ENCODE results near the gene CRABP2. TPM values are rescaled to one million over a fixed set of nuclear protein-coding genes. Genes with fewer than 3 reads are reported as not detected.

The CRABP2 gene
- total and polyA plus RNA-seq, 2 donors (not counting 3 experiments of a cell fraction or from before 2014, with no cell fraction given): 0.32 to 1.0 TPM

DNA sequence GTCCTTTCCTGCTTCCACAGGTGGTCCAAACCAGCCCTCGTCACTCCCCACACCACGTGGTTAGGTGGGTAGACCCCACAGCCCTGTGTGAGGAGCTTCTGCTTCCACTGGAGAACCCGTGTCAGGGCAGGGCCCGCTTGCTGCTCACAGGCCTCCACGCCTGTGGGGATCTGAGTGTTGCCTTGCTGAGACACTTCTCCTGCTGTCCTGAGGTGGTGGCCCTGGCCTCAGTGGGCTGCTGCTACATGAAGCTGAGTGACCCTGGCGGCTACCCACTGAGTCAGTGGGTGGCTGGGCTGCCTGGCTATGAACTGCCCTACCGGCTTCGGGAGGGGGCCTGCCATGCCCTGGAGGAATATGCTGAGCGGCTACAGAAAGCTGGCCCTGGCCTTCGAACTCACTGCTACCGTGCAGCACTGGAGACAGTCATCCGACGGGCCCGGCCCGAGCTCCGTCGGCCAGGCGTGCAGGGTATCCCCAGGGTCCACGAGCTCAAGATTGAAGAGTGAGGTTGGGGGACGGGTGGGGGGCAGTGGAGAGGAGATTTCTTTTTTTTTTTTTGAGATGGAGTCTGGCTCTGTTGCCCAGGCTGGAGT lies 28.7 kb upstream of the CRABP2 start:
- peaks cover 0 to 12% of the 10 kb centered on the region in 2 experiments for H3K36me3 ChIP-seq (ENCODE audit: control insufficient read depth in 2 of 2, extremely low read depth in 1 of 2, insufficient read depth in 2 of 2, low read length in 2 of 2)
- H3K79me2 ChIP-seq (ENCODE audit: control insufficient read depth, insufficient read depth, low read length): no peaks in the 10 kb centered on the region
- H3K9me1 ChIP-seq (replicated peaks; ENCODE audit: control insufficient read depth, extremely low read depth, insufficient read depth, low read length): no peaks in the 10 kb centered on the region
- intact Hi-C loops (cut with micrococcal nuclease): no loop called here
- H3K9ac ChIP-seq (replicated peaks; ENCODE audit: extremely low read depth, insufficient read depth, low read length): no peak overlapping the region
- no peak overlapping the region for H3K4me2 ChIP-seq (ENCODE audit: insufficient read depth, low read length)
- H3K4me1 ChIP-seq (ENCODE audit: control insufficient read depth, extremely low read depth, insufficient read depth, low read length): peaks cover 3% of the 10 kb centered on the region
- no peaks in the 10 kb centered on the region for H3K9me3 ChIP-seq (replicated peaks; ENCODE audit: control insufficient read depth, insufficient read depth, low read length)
- no peaks in the 10 kb centered on the region for H3K27me3 ChIP-seq (ENCODE audit: control insufficient read depth in 2 of 2, insufficient read depth in 2 of 2, low read length in 2 of 2)
- ChIA-PET CTCF (interaction anchor here (0.8 to 1.4 kb wide), 3 partner anchors 12 to 44 kb away, joined by 3 read pairs; no protein-coding TSS in a partner anchor), POLR2A (interaction anchor here (0.6 kb wide), 1 partner anchor 17 kb away, joined by 8 read pairs; no protein-coding TSS in a partner anchor)
- no peak for DNase-seq (ENCODE audit: low read depth, low spot score)
- TF ChIP-seq JUN (IDR thresholded peaks at IDR 0.05; ENCODE audit: borderline replicate concordance, insufficient read depth, insufficient read length, low read depth) (no peak), POLR2AphosphoS5 (IDR thresholded peaks at IDR 0.05; ENCODE audit: insufficient read depth, low read depth, low read length) (no peak), POLR2A (IDR thresholded peaks at IDR 0.05; ENCODE audit: low read depth, low read length) (no peak)
- dilution Hi-C loops (cut with MboI; ENCODE audit: extremely low pct_ligation_motif_present, low sequenced_read_pairs): no loop called here
- H4K20me1 ChIP-seq (replicated peaks; ENCODE audit: control insufficient read depth, extremely low read depth, insufficient read depth, low read length): no peaks in the 10 kb centered on the region
- H3K4me3 ChIP-seq (replicated peaks in 1 of 3; ENCODE audit: insufficient read depth in 1 of 3, low read depth in 1 of 3, low read length in 3 of 3): no peak overlapping the region
- no peak for FAIRE-seq
- H2AFZ ChIP-seq (ENCODE audit: low read depth, low read length): no peak overlapping the region
- H3K27ac ChIP-seq (ENCODE audit: insufficient read depth, low read depth, low read length): no peak overlapping the region
- BruUV-seq (replicated peaks): no TSS peak

DNA sequence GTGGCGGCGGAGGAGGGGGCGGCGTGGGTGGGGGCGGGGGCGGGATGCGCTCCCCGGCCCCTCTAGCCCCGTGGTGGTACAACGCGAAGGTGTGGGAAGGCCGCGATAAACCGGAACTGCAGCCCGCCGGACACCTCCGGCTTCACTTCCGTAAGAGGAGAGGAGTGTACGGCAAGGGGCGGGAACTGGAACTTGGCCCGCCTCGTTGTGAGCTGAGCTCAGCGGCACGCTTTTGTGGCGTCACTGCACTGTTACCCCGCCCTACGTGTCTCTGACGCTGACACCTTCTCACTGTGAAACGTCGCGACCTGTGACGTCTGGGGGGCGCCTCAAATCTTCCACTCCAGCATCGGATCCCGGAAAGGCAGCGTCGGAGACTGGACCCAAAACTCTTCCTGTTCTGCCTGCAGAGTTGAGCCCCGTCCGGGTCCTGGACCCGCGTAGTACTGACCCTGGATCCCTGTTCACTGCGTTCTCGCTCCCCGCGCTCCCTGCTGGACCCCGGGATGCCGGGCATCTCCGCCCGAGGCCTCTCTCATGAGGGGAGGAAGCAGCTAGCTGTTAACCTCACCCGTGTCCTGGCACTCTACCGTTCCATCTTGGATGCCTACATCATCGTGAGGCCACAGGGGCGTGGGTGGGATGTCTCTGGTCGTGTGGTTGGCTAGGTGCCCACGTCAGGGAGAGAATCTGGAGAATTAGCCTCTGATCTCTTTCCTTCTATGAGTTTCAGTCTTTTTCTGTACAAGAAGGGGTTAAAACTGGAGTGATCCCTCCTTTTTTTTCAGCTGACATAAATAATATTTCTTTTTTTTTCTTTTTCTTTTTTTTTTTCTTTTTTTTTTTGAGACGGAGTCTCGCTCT lies 23.4 kb upstream of the CRABP2 start, which contains the start of gene ISG20L2:
Gene ISG20L2 (minus strand): TSS at position 168 of the 864 bp plus-strand sequence. CDS start 1,114 bp downstream, outside the sequence.
- ChIA-PET CTCF (interaction anchor here (0.5 to 5.3 kb wide), 14 partner anchors 12 to 1438 kb away, joined by 3 to 546 read pairs (median 47); partner anchors contain the start of genes HDGF, INSRR, MRPL24 and NES), POLR2A (interaction anchor here (0.6 to 1.5 kb wide), 9 partner anchors 12 to 220 kb away, joined by 3 to 15 read pairs (median 3); partner anchors contain the start of genes MRPL24 and PRCC)
- no peaks in the 10 kb centered on the region for H3K27me3 ChIP-seq (ENCODE audit: control insufficient read depth in 2 of 2, insufficient read depth in 2 of 2, low read length in 2 of 2)
- peak within 1 kb of the TSS; percentile 80 for H3K9ac ChIP-seq (replicated peaks; ENCODE audit: extremely low read depth, insufficient read depth, low read length)
- BruUV-seq (replicated peaks): TSS peak; percentile 66
- DNase-seq (ENCODE audit: low read depth, low spot score): peak; percentile 96
- peak within 1 kb of the TSS; percentile 56 to 94 (median 79) for H3K4me3 ChIP-seq (replicated peaks in 1 of 3; ENCODE audit: insufficient read depth in 1 of 3, low read depth in 1 of 3, low read length in 3 of 3)
- peak within 1 kb of the TSS; percentile 83 for H3K27ac ChIP-seq (ENCODE audit: insufficient read depth, low read depth, low read length)
- dilution Hi-C loops (cut with MboI; ENCODE audit: extremely low pct_ligation_motif_present, low sequenced_read_pairs): no loop called here
- peaks cover 4 to 8% of the 10 kb centered on the region in 2 experiments for H3K36me3 ChIP-seq (ENCODE audit: control insufficient read depth in 2 of 2, extremely low read depth in 1 of 2, insufficient read depth in 2 of 2, low read length in 2 of 2)
- FAIRE-seq: peak; percentile 96
- intact Hi-C loops (cut with micrococcal nuclease): loop anchor here (1.0 kb wide), 4 partner anchors 12 to 38 kb away; partner anchors contain the start of genes HDGF, MRPL24 and PRCC
- TF ChIP-seq POLR2AphosphoS5 (IDR thresholded peaks at IDR 0.05; ENCODE audit: insufficient read depth, low read depth, low read length) (peak; percentile 38), MYC (IDR thresholded peaks at IDR 0.05; ENCODE audit: low read depth, low read length) (peak; percentile 31), FOS (IDR thresholded peaks at IDR 0.05; ENCODE audit: borderline replicate concordance, insufficient read depth, low read length) (no peak), POLR2A (IDR thresholded peaks at IDR 0.05; ENCODE audit: low read depth, low read length) (peak; percentile 75)
- TF ChIP-seq, protein P1, sequence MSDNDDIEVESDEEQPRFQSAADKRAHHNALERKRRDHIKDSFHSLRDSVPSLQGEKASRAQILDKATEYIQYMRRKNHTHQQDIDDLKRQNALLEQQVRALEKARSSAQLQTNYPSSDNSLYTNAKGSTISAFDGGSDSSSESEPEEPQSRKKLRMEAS (IDR thresholded peaks at IDR 0.05; ENCODE audit: insufficient read depth, insufficient read length): peak; percentile 33
- H4K20me1 ChIP-seq (replicated peaks; ENCODE audit: control insufficient read depth, extremely low read depth, insufficient read depth, low read length): peaks cover 7% of the 10 kb centered on the region
- H3K4me2 ChIP-seq (ENCODE audit: insufficient read depth, low read length): peak within 1 kb of the TSS; percentile 89
- peak within 1 kb of the TSS; percentile 63 for H2AFZ ChIP-seq (ENCODE audit: low read depth, low read length)
- no peaks in the 10 kb centered on the region for H3K9me1 ChIP-seq (replicated peaks; ENCODE audit: control insufficient read depth, extremely low read depth, insufficient read depth, low read length)
- peaks cover 32% of the 10 kb centered on the region for H3K4me1 ChIP-seq (ENCODE audit: control insufficient read depth, extremely low read depth, insufficient read depth, low read length)
- H3K9me3 ChIP-seq (replicated peaks; ENCODE audit: control insufficient read depth, insufficient read depth, low read length): no peaks in the 10 kb centered on the region
- peaks cover 43% of the 10 kb centered on the region for H3K79me2 ChIP-seq (ENCODE audit: control insufficient read depth, insufficient read depth, low read length)

Measured in endothelial cell of umbilical vein (primary cell).